ENCODE data around the gene GRIK3.

GRIK3 gene

DNA sequence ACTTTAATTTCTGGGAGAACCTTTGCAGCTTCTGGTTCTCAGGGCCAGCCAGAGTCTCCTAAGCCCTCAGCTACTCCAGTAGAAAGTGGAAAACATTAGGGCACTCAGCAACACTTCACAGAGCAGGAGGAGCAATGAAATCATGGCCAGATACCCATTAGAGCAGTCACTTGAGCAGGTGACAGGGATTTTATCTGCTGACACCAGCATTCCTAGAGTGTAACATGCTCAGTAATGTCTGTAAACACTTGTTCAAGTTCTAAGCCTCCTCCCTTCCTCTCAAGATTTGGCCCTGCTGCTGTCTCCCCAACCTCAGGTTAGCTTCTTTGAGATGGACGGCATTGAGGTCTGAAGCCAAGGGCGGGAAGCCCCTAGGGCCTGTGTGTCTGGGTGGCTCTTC, 218.0 kb downstream of the GRIK3 start:
- ChIA-PET CTCF (no interaction called here), POLR2A (interaction anchor here (0.7 kb wide), 1 partner anchor 1844 kb away, joined by 3 read pairs; no protein-coding TSS in a partner anchor)
- DNase-seq (ENCODE audit: low read depth, low spot score) = no peak
- no peak overlapping the region for H3K4me3 ChIP-seq (ENCODE audit: low read depth, low read length)
- TF ChIP-seq, protein P1, sequence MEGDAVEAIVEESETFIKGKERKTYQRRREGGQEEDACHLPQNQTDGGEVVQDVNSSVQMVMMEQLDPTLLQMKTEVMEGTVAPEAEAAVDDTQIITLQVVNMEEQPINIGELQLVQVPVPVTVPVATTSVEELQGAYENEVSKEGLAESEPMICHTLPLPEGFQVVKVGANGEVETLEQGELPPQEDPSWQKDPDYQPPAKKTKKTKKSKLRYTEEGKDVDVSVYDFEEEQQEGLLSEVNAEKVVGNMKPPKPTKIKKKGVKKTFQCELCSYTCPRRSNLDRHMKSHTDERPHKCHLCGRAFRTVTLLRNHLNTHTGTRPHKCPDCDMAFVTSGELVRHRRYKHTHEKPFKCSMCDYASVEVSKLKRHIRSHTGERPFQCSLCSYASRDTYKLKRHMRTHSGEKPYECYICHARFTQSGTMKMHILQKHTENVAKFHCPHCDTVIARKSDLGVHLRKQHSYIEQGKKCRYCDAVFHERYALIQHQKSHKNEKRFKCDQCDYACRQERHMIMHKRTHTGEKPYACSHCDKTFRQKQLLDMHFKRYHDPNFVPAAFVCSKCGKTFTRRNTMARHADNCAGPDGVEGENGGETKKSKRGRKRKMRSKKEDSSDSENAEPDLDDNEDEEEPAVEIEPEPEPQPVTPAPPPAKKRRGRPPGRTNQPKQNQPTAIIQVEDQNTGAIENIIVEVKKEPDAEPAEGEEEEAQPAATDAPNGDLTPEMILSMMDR (IDR thresholded peaks at IDR 0.05; ENCODE audit: insufficient read depth, low read length, missing control alignments) = no peak

DNA sequence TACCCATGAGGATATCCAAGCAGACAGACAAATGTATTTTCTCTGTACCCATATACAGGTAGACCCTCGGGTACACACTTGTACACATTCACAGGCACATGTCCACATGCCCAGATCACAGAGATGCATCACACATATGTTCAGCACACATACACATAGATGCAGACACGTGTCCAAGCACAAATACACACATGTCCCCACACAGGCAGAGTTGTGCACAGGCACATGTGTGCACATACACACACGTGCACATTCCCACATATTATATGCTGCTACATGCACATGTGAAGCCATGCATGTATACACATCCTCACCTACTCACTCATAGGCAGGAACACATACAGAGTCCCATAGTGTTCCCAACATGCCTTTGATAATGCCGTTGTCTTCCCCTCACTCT, 219.5 kb downstream of the GRIK3 start:
- TF ChIP-seq, protein P1 (IDR thresholded peaks at IDR 0.05; ENCODE audit: insufficient read depth, low read length, missing control alignments) = no peak
- no peak overlapping the region for H3K4me3 ChIP-seq (ENCODE audit: low read depth, low read length)
- CTCF ChIA-PET = no interaction called here
- POLR2A ChIA-PET = no interaction called here
- no peak for DNase-seq (ENCODE audit: low read depth, low spot score)

DNA sequence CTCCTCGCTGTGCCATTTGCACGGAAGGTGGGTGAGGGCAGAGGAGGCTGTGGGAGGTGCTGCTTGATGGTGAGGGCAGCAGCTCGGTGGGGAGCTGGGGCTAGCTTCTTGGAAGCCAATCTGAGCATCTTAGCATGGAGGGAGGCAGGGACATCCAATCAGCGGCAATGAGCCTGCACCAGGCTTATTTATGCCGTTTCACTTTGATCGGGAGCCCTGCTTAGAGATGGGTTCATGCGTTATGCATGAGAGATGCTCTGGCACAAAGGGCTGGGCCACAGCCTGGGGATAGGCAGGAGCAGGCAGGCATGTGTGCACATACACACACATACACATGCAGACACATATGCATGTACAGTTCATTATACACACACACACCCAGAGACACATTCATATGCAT, 220.2 kb downstream of the GRIK3 start:
- no peak overlapping the region for H3K4me3 ChIP-seq (ENCODE audit: low read depth, low read length)
- CTCF ChIA-PET = no interaction called here
- POLR2A ChIA-PET = no interaction called here

DNA sequence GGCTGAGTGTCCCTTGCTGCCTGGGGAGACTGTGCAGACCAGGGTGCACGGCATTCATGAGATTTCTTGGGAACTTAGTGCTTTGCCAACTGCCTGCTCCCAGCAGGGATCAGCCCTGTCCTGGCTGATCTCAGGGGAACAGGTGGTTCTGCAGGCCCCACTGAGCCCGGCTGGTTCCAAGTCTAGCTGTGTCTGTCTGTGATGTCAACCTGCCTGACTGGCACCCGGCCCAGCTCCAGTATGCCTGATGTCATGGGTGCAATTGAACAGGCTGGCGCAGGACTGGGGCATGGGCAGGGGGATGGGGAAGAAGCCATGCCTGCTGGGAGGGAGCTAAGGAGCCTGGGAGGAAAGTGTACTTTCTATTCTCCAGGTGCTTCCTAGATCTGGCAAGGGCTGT, 227.1 kb downstream of the GRIK3 start:
- TF ChIP-seq, protein P1 (IDR thresholded peaks at IDR 0.05; ENCODE audit: insufficient read depth, low read length, missing control alignments) = no peak
- ChIA-PET CTCF (no interaction called here), POLR2A (no interaction called here)
- no peak for DNase-seq (ENCODE audit: low read depth, low spot score)
- no peak overlapping the region for H3K4me3 ChIP-seq (ENCODE audit: low read depth, low read length)

More for the DNA sequence above, 220.2 kb downstream of the GRIK3 start:
- no peak for DNase-seq (ENCODE audit: low read depth, low spot score)
- TF ChIP-seq, protein P1 (IDR thresholded peaks at IDR 0.05; ENCODE audit: insufficient read depth, low read length, missing control alignments) = no peak

DNA sequence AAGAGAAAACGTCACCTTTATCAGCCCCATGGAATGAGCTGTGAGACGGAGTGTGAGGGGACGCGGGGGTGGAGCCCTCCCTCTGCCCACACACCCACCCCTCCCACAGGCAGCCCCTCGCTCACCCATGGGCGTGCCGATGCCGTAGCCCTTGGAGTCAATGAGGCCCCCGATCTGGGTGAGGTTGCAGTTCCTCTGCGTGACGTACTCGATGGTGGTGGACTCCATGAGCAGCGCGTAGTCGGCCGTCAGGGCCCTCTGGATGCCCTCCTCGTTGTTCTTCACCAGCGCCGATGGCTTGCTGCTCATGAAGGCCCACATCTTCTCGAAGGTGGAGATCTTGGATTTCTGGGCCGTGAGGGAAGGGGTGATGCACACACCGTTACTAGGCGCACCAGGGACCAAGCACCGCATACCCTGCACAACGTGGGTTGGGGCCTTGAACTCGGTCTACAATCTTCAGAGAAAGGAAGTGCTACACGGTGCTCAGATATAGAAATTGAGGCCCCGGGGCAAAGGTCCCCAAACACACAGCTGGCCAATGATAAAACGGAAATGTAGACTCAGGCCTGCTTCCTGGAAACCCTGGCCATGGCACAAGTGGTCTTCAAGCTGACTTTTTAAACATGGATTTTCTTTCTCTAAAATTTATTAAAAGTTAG, 228.2 kb downstream of the GRIK3 start:
- CTCF ChIA-PET = no interaction called here
- TF ChIP-seq, protein P1 (IDR thresholded peaks at IDR 0.05; ENCODE audit: insufficient read depth, low read length, missing control alignments) = no peak
- no peak for DNase-seq (ENCODE audit: low read depth, low spot score)
- POLR2A ChIA-PET = no interaction called here
- H3K4me3 ChIP-seq (ENCODE audit: low read depth, low read length) = no peak overlapping the region

DNA sequence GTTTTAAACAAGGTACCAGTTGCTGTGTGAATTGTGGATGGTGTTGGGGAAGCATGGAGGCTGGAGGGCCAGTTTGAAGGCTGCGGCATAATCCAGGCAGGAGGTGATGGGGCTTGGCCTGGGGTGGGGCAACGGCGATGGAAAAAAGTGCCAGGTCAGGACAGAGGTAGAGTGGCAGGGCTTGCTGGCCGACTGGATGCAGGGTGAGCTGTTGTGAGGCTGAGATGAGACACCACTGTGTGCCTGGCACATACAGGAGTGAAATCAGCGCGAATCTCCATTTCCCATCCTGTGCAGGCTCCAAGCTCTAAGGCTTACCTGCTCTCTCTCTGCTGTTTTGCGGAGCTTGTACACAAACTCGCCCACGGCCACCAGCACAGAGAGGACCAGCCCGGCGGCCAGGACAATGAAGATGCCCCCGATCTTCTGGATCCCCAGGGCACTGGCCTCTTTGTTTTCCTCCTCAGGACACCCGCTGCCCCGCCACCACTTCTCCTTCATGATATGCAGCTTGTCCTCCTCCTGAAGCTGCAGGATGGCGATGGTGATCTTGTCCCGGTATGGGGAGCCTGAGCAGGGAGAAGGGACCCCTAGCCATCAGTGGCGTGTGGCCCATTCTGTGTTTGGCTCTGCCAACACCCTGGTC, 229.5 kb downstream of the GRIK3 start:
- ChIA-PET POLR2A (no interaction called here), CTCF (no interaction called here)
- TF ChIP-seq, protein P1 (IDR thresholded peaks at IDR 0.05; ENCODE audit: insufficient read depth, low read length, missing control alignments) = no peak
- H3K4me3 ChIP-seq (ENCODE audit: low read depth, low read length) = no peak overlapping the region
- no peak for DNase-seq (ENCODE audit: low read depth, low spot score)
